Testis (tissue), 3 donors: Measurements from ENCODE around the gene OLFML2A. TPM values are rescaled to one million over a fixed set of nuclear protein-coding genes. Genes with fewer than 3 reads are reported as not detected.

Experiments used
- DNase-seq: peaks from one replicate; pipeline ENCODE4 v3.0.0-alpha.2; 2019
- H3K27ac ChIP-seq, 2 donors: fragments of 200-600 bp; sonication (generic); one replicate each; pipeline ENCODE4 v1.5.1; 2019
- H3K27me3 ChIP-seq: fragments of 200-600 bp; sonication (generic); one replicate; pipeline ENCODE4 v1.5.1; 2019
- H3K36me3 ChIP-seq: fragments of 200-600 bp; sonication (generic); one replicate; pipeline ENCODE4 v1.5.1; 2017; ENCODE audit warnings: low read depth; ENCODE audit errors: missing control alignments
- H3K4me1 ChIP-seq: fragments of 200-600 bp; sonication (generic); one replicate; pipeline ENCODE4 v1.5.1; 2019
- H3K4me3 ChIP-seq, 2 donors: fragments of 200-600 bp; sonication (generic); one replicate each; pipeline ENCODE4 v1.5.1; 2017 to 2019
- H3K9me3 ChIP-seq: fragments of 200-600 bp; sonication (generic); one replicate; pipeline ENCODE4 v1.5.1; 2017
- POLR2A ChIP-seq: fragments of 450-650 bp; IDR thresholded peaks from one replicate; pipeline ENCODE4 v1.6.1; 2017; ENCODE audit warnings: antibody characterized with exemption, mild to moderate bottlenecking, moderate library complexity
- WGBS, 2 donors: methylation state at CpG; one replicate each; pipeline ENCODE4 v1.1.5; 2018; 5-methylcytosine and 5-hydroxymethylcytosine counted together
- intact Hi-C: fragments of 100-400 bp; cut with DNase I; formaldehyde crosslinking; loops from one replicate; pipeline ENCODE4 v1.15.1; 2023; ENCODE audit warnings: low total_unique reads
- polyA plus RNA-seq: library from polyadenylated mRNA; stranded (reverse); fragments of 350-450 nt; fragmentation: Illumina TruSeq; extraction: RNeasy Lipid Tissue Mini Kit (QIAGEN cat#74804); gene quantifications from one replicate; pipeline ENCODE4 v1.2.3, GENCODE V29; 2014; ENCODE audit warnings: low read depth, low replicate concordance; ENCODE audit not compliant: insufficient read depth
- total RNA-seq, 2 donors: library from RNA; depleted of rRNA; stranded (reverse); fragments of >200 nt; gene quantifications; one replicate each; pipeline ENCODE4 v1.2.3, GENCODE V29; 2016
- TF ChIP-seq, protein P1 (sequence below), 3 experiments: fragments of 450-650 bp in 2 of 3; fragments of 200-600 bp in 1 of 3; sonication (generic) in 1 of 3; IDR thresholded peaks; one replicate each; pipeline ENCODE4 v1.5.1; 2016 to 2019; ENCODE audit warnings: antibody characterized with exemption in 3 of 3, mild to moderate bottlenecking in 2 of 3, moderate library complexity in 1 of 3

The OLFML2A gene
- total and polyA plus RNA-seq, 3 donors from 2014 or later = 2.6 to 5.2 (median 4.0) TPM

DNA sequence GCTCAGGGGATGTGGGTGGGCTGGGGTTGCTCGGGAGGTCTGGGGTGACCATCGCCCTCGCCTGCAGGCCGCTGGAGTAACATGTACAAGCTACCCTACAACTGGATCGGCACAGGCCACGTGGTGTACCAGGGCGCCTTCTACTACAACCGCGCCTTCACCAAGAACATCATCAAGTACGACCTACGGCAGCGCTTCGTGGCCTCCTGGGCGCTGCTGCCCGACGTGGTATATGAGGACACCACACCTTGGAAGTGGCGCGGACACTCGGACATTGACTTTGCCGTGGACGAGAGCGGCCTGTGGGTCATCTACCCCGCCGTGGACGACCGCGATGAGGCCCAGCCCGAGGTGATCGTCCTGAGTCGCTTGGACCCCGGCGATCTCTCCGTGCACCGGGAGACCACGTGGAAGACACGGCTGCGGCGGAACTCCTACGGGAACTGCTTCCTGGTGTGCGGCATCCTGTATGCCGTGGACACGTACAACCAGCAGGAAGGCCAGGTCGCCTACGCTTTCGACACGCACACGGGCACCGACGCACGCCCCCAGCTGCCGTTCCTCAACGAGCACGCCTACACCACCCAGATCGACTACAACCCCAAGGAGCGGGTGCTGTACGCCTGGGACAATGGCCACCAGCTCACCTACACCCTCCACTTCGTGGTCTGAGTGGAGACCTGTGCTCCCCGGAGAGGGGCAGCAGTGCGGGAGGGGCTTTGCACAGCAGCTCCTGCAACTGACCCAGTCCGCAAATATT is 33.0 kb downstream of the OLFML2A start:
- WGBS, 2 donors = 89 to 96% methylated on average over 37 to 60 of the region's 60 CpGs
- H3K27ac ChIP-seq = no peak overlapping the region
- TF ChIP-seq, protein P1, sequence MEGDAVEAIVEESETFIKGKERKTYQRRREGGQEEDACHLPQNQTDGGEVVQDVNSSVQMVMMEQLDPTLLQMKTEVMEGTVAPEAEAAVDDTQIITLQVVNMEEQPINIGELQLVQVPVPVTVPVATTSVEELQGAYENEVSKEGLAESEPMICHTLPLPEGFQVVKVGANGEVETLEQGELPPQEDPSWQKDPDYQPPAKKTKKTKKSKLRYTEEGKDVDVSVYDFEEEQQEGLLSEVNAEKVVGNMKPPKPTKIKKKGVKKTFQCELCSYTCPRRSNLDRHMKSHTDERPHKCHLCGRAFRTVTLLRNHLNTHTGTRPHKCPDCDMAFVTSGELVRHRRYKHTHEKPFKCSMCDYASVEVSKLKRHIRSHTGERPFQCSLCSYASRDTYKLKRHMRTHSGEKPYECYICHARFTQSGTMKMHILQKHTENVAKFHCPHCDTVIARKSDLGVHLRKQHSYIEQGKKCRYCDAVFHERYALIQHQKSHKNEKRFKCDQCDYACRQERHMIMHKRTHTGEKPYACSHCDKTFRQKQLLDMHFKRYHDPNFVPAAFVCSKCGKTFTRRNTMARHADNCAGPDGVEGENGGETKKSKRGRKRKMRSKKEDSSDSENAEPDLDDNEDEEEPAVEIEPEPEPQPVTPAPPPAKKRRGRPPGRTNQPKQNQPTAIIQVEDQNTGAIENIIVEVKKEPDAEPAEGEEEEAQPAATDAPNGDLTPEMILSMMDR (IDR thresholded peaks at IDR 0.05) = no peak
- TF ChIP-seq POLR2A = no peak
- H3K27me3 ChIP-seq = no peaks in the 10 kb centered on the region
- H3K4me1 ChIP-seq = no peaks in the 10 kb centered on the region
- no peaks in the 10 kb centered on the region for H3K36me3 ChIP-seq
- DNase-seq = no peak
- intact Hi-C loops = no loop called here
- H3K4me3 ChIP-seq = no peak overlapping the region
- no peaks in the 10 kb centered on the region for H3K9me3 ChIP-seq

DNA sequence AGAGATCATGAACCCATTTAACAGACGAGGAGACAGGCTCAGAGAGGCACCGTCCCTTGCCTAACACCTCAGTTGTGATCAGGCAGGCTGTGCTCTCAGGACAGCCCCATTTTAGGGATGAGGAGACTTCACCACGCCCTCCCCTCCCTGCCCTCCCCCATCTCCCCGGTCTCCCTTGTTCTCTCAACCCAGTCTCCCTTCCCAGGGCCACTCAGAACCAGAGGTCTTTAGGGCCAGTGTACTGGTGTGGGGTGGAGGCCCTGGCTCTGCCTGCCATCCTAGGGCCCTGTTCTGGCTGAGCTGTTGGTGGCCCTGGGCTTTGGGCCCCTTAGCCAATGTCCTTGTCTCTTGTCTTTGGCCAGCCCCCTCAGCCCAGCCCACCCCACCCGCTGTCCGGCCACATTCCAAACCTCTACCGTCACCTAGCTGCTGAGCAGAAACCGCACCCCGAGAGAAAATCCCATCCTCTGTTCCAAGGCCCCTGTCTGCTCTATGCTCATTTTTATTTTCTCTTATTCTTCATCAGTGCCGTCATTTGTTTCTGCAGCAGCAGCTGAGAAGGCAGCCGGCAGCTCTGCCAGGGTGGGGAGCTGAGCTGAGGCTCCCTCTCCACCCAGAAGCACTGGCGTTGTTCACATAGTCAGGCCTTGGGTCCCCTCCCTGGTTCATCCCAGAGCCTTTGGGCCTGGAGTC is 33.9 kb downstream of the OLFML2A start:
- Histone ChIP-seq H3K9me3 (no peaks in the 10 kb centered on the region), H3K36me3 (no peaks in the 10 kb centered on the region), H3K27ac (no peak overlapping the region), H3K4me3 (no peak overlapping the region), H3K4me1 (no peaks in the 10 kb centered on the region), H3K27me3 (no peaks in the 10 kb centered on the region)
- no peak for DNase-seq
- TF ChIP-seq POLR2A = no peak
- TF ChIP-seq, protein P1 (IDR thresholded peaks at IDR 0.05) = no peak
- intact Hi-C loops = no loop called here
- WGBS, 2 donors = 77 to 82% methylated on average over 11 to 12 of the region's 12 CpGs

DNA sequence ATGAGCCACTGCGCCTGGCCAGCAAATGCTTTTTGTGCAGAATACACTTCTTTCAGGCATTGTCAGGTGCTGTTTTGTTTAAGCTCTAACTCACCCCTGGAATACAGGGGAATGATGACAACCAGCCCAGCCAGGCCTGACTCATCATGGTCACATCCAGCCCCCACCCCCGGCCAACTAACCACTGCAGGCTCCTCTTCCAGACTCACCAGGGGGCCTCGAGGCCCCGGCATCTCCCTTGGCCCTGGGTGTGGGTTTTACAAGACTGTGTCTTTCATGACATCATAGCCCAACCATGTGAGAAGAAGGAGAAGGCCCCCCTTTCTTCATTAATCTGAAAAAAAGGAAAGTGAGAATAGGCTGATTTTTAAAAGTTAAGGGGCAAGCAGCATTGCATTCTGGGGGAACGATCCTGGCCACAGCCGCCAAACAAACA is 35.5 kb downstream of the OLFML2A start:
- Histone ChIP-seq H3K36me3 (no peaks in the 10 kb centered on the region), H3K27ac (no peak overlapping the region), H3K4me1 (no peaks in the 10 kb centered on the region), H3K27me3 (no peaks in the 10 kb centered on the region), H3K9me3 (no peaks in the 10 kb centered on the region), H3K4me3 (no peak overlapping the region)
- no peak for DNase-seq
- TF ChIP-seq, protein P1 (IDR thresholded peaks at IDR 0.05) = no peak
- no peak for TF ChIP-seq POLR2A
- intact Hi-C loops = no loop called here
- WGBS, 2 donors = 86 to 88% methylated on average over 5 to 6 of the region's 6 CpGs

DNA sequence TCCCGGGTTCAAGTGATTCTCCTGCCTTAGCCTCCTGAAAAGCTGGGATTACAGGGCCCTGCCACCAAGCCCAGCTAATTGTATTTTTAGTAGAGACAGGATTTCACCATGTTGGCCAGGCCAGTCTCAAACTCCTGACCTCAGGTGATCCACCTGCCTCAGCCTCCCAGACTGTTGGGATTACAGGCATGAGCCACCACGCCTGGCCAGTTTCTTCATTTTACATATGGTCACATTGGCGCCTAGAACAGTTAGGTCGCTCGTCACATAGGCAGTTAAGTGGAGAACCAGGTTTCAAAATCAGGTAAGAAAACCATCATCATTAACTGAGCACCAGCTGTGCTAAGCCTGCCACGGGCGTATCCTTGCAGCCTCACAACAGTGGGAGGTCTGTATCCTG is 36.1 kb downstream of the OLFML2A start:
- no peak for DNase-seq
- Histone ChIP-seq H3K9me3 (no peaks in the 10 kb centered on the region), H3K27me3 (no peaks in the 10 kb centered on the region), H3K4me1 (no peaks in the 10 kb centered on the region), H3K36me3 (no peaks in the 10 kb centered on the region), H3K27ac (no peak overlapping the region), H3K4me3 (no peak overlapping the region)
- no peak for TF ChIP-seq POLR2A
- TF ChIP-seq, protein P1 (IDR thresholded peaks at IDR 0.05) = no peak
- intact Hi-C loops = no loop called here
- 92 to 95% methylated on average over 7 of the region's 7 CpGs for WGBS, 2 donors
